HepG2 (cell line): ENCODE data around the gene USP12. TPM values are rescaled to one million over a fixed set of nuclear protein-coding genes. Genes with fewer than 3 reads are reported as not detected.
A peak's percentile ranks its signal among the peaks of the same experiment; 100 is the strongest.

Experiments used
- ATF7-NPFF ChIP-seq: sonication (generic); formaldehyde crosslinking; IDR thresholded peaks from 2 replicates; pipeline ENCODE4 v1.8.1; 2023; ENCODE audit warnings: mild to moderate bottlenecking, low read depth, missing genetic modification reagents, moderate library complexity
- CREM ChIP-seq, 2 experiments: sonication (generic) in 1 of 2; formaldehyde crosslinking in 1 of 2; IDR thresholded peaks; 2 replicates each; pipeline versions ENCODE4 v1.4.0 to v1.6.1; 2016 to 2020; ENCODE audit warnings: antibody characterized with exemption in 1 of 2, mild to moderate bottlenecking in 1 of 2, missing genetic modification reagents in 1 of 2
- ELF3 ChIP-seq: IDR thresholded peaks from 2 replicates; pipeline ENCODE4 v1.6.1; 2016; ENCODE audit warnings: missing genetic modification reagents, missing compliant biosample characterization
- GATA4 ChIP-seq: sonication (generic); IDR thresholded peaks from 2 replicates; pipeline ENCODE4 v1.6.1; 2016; ENCODE audit warnings: antibody characterized with exemption, low read depth, borderline replicate concordance
- HOXA3 ChIP-seq: sonication (generic); formaldehyde crosslinking; IDR thresholded peaks from 2 replicates; pipeline ENCODE4 v1.5.0; 2020; ENCODE audit warnings: missing genetic modification reagents
- POLR2AphosphoS2 ChIP-seq: IDR thresholded peaks from 2 replicates; pipeline ENCODE4 v1.6.1; 2011; ENCODE audit warnings: low read depth, low read length, improper control_type of control experiment
- PRDM15 ChIP-seq: sonication (generic); formaldehyde crosslinking; IDR thresholded peaks from 2 replicates; pipeline ENCODE4 v1.4.0; 2020; ENCODE audit warnings: missing genetic modification reagents
- RARA ChIP-seq: IDR thresholded peaks from 2 replicates; pipeline ENCODE4 v1.6.1; 2016; ENCODE audit warnings: missing genetic modification reagents, missing compliant biosample characterization
- RFXAP ChIP-seq: sonication (generic); formaldehyde crosslinking; IDR thresholded peaks from 2 replicates; pipeline ENCODE4 v1.4.0; 2020; ENCODE audit warnings: missing genetic modification reagents, borderline replicate concordance
- TARDBP ChIP-seq: sonication (generic); formaldehyde crosslinking; IDR thresholded peaks from 2 replicates; pipeline ENCODE4 v1.8.0; 2022; ENCODE audit warnings: mild to moderate bottlenecking, missing genetic modification reagents
- ZNF18 ChIP-seq: sonication (generic); formaldehyde crosslinking; IDR thresholded peaks from 2 replicates; pipeline ENCODE4 v1.8.0; 2022; ENCODE audit warnings: mild to moderate bottlenecking, missing genetic modification reagents; ENCODE audit not compliant: insufficient replicate concordance
- ZNF34 ChIP-seq: sonication (generic); formaldehyde crosslinking; IDR thresholded peaks from 2 replicates; pipeline ENCODE4 v1.4.0; 2020; ENCODE audit warnings: mild to moderate bottlenecking, missing genetic modification reagents, borderline replicate concordance
- ZNF546 ChIP-seq: sonication (generic); formaldehyde crosslinking; conservative IDR thresholded peaks from 2 replicates; pipeline ENCODE4 v1.8.1; 2023; ENCODE audit warnings: mild to moderate bottlenecking, missing genetic modification reagents
- ZNF670 ChIP-seq: sonication (generic); formaldehyde crosslinking; IDR thresholded peaks from 2 replicates; pipeline ENCODE4 v1.8.0; 2022; ENCODE audit warnings: mild to moderate bottlenecking, missing genetic modification reagents, borderline replicate concordance
- ZNF746 ChIP-seq: sonication (generic); formaldehyde crosslinking; IDR thresholded peaks from 2 replicates; pipeline ENCODE4 v1.8.0; 2022; ENCODE audit warnings: mild to moderate bottlenecking, missing genetic modification reagents
- polyA plus RNA-seq, 8 experiments: library from polyadenylated mRNA; depleted of rRNA in 3 of 8; stranded (reverse) in 7 of 8; unstranded in 1 of 8; fragments of >200 nt; fragmentation: Illumina TruSeq in 4 of 8; extraction: Trizol in 4 of 8; gene quantifications; 2 replicates each; pipeline versions ENCODE4 v1.2.1 to v1.2.3, GENCODE V29; 2011 to 2016; ENCODE audit warnings: low read depth in 4 of 8, missing spikeins in 1 of 8, mixed read lengths in 1 of 8; ENCODE audit not compliant: insufficient read depth in 1 of 8
- total RNA-seq, 5 experiments: library from RNA; depleted of rRNA; stranded (reverse); fragments of >200 nt; fragmentation: Illumina TruSeq; extraction: Trizol; gene quantifications; 2 replicates each; pipeline ENCODE4 v1.2.3, GENCODE V29; 2016; ENCODE audit warnings: low read depth in 1 of 5
- TF ChIP-seq, protein P1 (sequence below): sonication (generic); formaldehyde crosslinking; IDR thresholded peaks from 2 replicates; pipeline ENCODE4 v1.4.0; 2020; ENCODE audit warnings: mild to moderate bottlenecking, missing genetic modification reagents, borderline replicate concordance
- TF ChIP-seq, protein P2 (sequence below), 2 experiments: IDR thresholded peaks; 2 replicates each; pipeline ENCODE4 v1.6.1; 2011 to 2012; ENCODE audit warnings: low read length in 2 of 2, borderline replicate concordance in 1 of 2, low read depth in 1 of 2, mild to moderate bottlenecking in 1 of 2, moderate library complexity in 1 of 2

Gene USP12
- total and polyA plus RNA-seq, 2 of the 13 experiments (the other 11 are each of a cell fraction or from before 2014, with no cell fraction given): 9.8 to 19.5 TPM

DNA sequence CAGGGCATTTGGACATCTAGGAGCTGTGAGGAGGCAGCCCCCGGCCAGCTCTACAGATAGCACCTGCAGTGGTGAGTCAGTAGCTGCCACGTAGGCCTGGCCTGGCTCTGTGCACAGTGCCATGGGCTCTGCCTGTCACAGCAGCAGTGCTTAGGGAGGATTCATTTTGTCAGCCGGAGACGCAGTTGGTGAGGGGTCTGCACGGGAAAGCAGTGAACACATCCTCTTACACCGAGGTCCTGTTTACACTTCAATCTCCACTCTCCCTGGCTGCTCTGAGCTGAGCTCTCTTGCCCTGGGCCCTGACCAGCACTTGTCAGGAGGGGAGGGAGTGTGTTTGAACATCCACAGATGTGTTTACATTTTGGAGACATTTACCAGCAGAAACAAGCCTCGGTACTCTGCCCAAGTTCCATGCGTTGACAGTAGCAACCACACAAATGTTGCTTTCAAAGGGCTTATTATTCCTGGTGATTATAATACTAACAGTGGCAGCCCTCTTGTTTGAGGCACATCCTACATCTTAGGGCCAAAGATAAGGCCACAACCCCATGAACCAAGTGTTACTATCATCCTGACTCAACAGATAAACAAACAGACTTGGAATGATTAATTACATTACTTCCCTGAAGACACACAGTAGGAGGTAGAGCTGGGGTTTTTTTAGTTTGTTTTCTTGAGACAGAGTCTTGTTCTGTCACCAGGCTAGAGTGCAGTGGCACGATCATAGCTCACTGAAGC lies 148.9 kb downstream of the USP12 start (continued):
- no peak for TF ChIP-seq ZNF670
- no peak for TF ChIP-seq ZNF34
- peak; percentile 40; the same call in 1 of the 2 replicates for TF ChIP-seq ELF3 (CRISPR knock-in tag)
- TF ChIP-seq HOXA3: peak; percentile 61
- 0 out of 2 replicates have a peak, but pooled peaks have one; percentile 37 for TF ChIP-seq TARDBP (CRISPR knock-in tag)
- 0 out of 2 replicates have a peak, but pooled peaks have one; percentile 39 for TF ChIP-seq RARA (CRISPR knock-in tag)
- no peak for TF ChIP-seq ZNF746 (CRISPR knock-in tag)
- no peak; the same call in 1 of the 2 replicates for TF ChIP-seq RFXAP
- peak; percentile 48 for TF ChIP-seq CREM (IDR thresholded peaks at IDR 0.05)
- no peak for TF ChIP-seq CREM (CRISPR knock-in tag; IDR thresholded peaks at IDR 0.05)
- TF ChIP-seq POLR2AphosphoS2: no peak
- no peak for TF ChIP-seq ZNF18 (CRISPR knock-in tag)
- no peak for TF ChIP-seq PRDM15 (CRISPR knock-in tag)
- TF ChIP-seq, protein P1, sequence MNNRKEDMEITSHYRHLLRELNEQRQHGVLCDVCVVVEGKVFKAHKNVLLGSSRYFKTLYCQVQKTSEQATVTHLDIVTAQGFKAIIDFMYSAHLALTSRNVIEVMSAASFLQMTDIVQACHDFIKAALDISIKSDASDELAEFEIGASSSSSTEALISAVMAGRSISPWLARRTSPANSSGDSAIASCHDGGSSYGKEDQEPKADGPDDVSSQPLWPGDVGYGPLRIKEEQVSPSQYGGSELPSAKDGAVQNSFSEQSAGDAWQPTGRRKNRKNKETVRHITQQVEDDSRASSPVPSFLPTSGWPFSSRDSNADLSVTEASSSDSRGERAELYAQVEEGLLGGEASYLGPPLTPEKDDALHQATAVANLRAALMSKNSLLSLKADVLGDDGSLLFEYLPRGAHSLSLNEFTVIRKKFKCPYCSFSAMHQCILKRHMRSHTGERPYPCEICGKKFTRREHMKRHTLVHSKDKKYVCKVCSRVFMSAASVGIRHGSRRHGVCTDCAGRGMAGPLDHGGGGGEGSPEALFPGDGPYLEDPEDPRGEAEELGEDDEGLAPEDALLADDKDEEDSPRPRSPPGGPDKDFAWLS: no peak
- TF ChIP-seq, protein P2, sequence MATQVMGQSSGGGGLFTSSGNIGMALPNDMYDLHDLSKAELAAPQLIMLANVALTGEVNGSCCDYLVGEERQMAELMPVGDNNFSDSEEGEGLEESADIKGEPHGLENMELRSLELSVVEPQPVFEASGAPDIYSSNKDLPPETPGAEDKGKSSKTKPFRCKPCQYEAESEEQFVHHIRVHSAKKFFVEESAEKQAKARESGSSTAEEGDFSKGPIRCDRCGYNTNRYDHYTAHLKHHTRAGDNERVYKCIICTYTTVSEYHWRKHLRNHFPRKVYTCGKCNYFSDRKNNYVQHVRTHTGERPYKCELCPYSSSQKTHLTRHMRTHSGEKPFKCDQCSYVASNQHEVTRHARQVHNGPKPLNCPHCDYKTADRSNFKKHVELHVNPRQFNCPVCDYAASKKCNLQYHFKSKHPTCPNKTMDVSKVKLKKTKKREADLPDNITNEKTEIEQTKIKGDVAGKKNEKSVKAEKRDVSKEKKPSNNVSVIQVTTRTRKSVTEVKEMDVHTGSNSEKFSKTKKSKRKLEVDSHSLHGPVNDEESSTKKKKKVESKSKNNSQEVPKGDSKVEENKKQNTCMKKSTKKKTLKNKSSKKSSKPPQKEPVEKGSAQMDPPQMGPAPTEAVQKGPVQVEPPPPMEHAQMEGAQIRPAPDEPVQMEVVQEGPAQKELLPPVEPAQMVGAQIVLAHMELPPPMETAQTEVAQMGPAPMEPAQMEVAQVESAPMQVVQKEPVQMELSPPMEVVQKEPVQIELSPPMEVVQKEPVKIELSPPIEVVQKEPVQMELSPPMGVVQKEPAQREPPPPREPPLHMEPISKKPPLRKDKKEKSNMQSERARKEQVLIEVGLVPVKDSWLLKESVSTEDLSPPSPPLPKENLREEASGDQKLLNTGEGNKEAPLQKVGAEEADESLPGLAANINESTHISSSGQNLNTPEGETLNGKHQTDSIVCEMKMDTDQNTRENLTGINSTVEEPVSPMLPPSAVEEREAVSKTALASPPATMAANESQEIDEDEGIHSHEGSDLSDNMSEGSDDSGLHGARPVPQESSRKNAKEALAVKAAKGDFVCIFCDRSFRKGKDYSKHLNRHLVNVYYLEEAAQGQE (IDR thresholded peaks at IDR 0.05; ENCODE audit: borderline replicate concordance in 1 of 2, low read depth in 1 of 2, low read length in 2 of 2): no peak
- no peak for TF ChIP-seq ZNF546 (CRISPR knock-in tag)
- no peak for TF ChIP-seq GATA4
- TF ChIP-seq ATF7-NPFF (CRISPR knock-in tag): no peak
